Right lobe of liver (tissue), 6 donors: Measurements from ENCODE around the gene MPHOSPH9. TPM values are rescaled to one million over a fixed set of nuclear protein-coding genes. Genes with fewer than 3 reads are reported as not detected.
A peak's percentile ranks its signal among the peaks of the same experiment; 100 is the strongest.

ENCODE experiments used
- ATAC-seq, 4 donors: fragments of 200-7000 bp; cut with Tn5 transposase; one replicate each; pipeline ENCODE4 v1.9.1; 2020; ENCODE audit warnings: mild to moderate bottlenecking in 4 of 4, moderate library complexity in 4 of 4
- DNase-seq, 3 donors: peaks; one replicate each; pipeline ENCODE4 v3.0.0-alpha.2; 2020
- H3K27ac ChIP-seq, 3 donors: fragments of 200-600 bp; one replicate each; pipeline ENCODE4 v1.8.0; 2022
- H3K27me3 ChIP-seq, 2 donors: fragments of 200-600 bp; one replicate each; pipeline ENCODE4 v1.8.0; 2022
- H3K36me3 ChIP-seq, 4 donors: fragments of 200-600 bp; sonication (generic) in 1 of 4; one replicate each; pipeline versions ENCODE4 v1.5.1 to v1.8.0; 2017 to 2022; ENCODE audit warnings: control low read depth in 1 of 4
- H3K4me1 ChIP-seq, 4 donors: fragments of 200-600 bp; sonication (generic) in 1 of 4; one replicate each; pipeline versions ENCODE4 v1.5.1 to v1.8.0; 2017 to 2022; ENCODE audit warnings: control low read depth in 1 of 4
- H3K4me3 ChIP-seq, 3 donors: fragments of 200-600 bp; one replicate each; pipeline ENCODE4 v1.8.0; 2022
- H3K9me3 ChIP-seq, 4 donors: fragments of 200-600 bp; sonication (generic) in 1 of 4; one replicate each; pipeline versions ENCODE4 v1.5.1 to v1.8.0; 2017 to 2022; ENCODE audit warnings: control low read depth in 1 of 4
- CTCF ChIP-seq, 4 donors: fragments of 200-600 bp in 3 of 4; fragments of 450-650 bp in 1 of 4; IDR thresholded peaks; one replicate each; pipeline versions ENCODE4 v1.5.1 to v1.8.0; 2016 to 2022; ENCODE audit warnings: antibody characterized with exemption in 4 of 4, mild to moderate bottlenecking in 2 of 4
- POLR2A ChIP-seq: fragments of 450-650 bp; IDR thresholded peaks from one replicate; pipeline ENCODE4 v1.6.1; 2017; ENCODE audit warnings: antibody characterized with exemption, mild to moderate bottlenecking
- WGBS: methylation state at CpG from one replicate; pipeline ENCODE4 v1.1.6; 2018; ENCODE audit warnings: low coverage, low lambda C conversion rate; ENCODE audit not compliant: insufficient coverage; ENCODE audit errors: missing lambda C conversion rate; 5-methylcytosine and 5-hydroxymethylcytosine counted together
- intact Hi-C, 2 donors: fragments of 100-400 bp; cut with DNase I; formaldehyde crosslinking; loops; one replicate each; pipeline versions ENCODE4 v1.11.2 to v1.14.1; 2022
- total RNA-seq, 6 experiments: library from RNA; depleted of rRNA in 2 of 6; stranded (reverse); fragments of >200 nt in 2 of 6; fragmentation: NEBNext Ultra II Directional in 3 of 6; extraction: Animal tissue kit (Norgen Biotek cat#: 25700) in 3 of 6; gene quantifications; one replicate each; pipeline versions ENCODE4 v1.1.0 to v1.2.4, GENCODE V29; 2016 to 2023
- donor health status: DM: no; HTN: yes; CAD: no.
- donor health status: DM: no; HTN: no; CAD: no.
- donor health status: DM: no; HTN: no; CAD: no.
- donor health status: DM: no; HTN: yes; CAD: no.
- donor health status: DM: no; HTN: yes; CAD: no.

MPHOSPH9 gene
- total RNA-seq, 6 experiments from 2014 or later: 14.5 to 25.7 (median 19.1) TPM

- H3K36me3 ChIP-seq: peaks cover 0 to 28% (median 7%) of the 10 kb centered on the region in 4 donors
- no peak for TF ChIP-seq CTCF (IDR thresholded peaks at IDR 0.05)
- no peak for TF ChIP-seq POLR2A
- H3K4me3 ChIP-seq: no peak overlapping the region
- WGBS: 78% methylated on average over 6 of the region's 8 CpGs
- DNase-seq: no peak
- H3K9me3 ChIP-seq: no peaks in the 10 kb centered on the region
- no peaks in the 10 kb centered on the region for H3K27me3 ChIP-seq
- no peak overlapping the region for H3K27ac ChIP-seq
- no peaks in the 10 kb centered on the region for H3K4me1 ChIP-seq
- intact Hi-C loops: no loop called here
- no peak for ATAC-seq
Measured at GRCh38 chr12:123263196-123263817, 30.4 kb upstream of the MPHOSPH9 start.

GRCh38 chr12:123261196-123261595 lies 28.3 kb upstream of the MPHOSPH9 start:
- intact Hi-C loops: no loop called here
- 96% methylated on average over 4 of the region's 4 CpGs for WGBS
- no peaks in the 10 kb centered on the region for H3K27me3 ChIP-seq
- H3K4me1 ChIP-seq: peaks cover 0 to 3% (median 0%) of the 10 kb centered on the region in 4 donors
- peaks cover 0 to 44% (median 10%) of the 10 kb centered on the region in 4 donors for H3K36me3 ChIP-seq
- no peaks in the 10 kb centered on the region for H3K9me3 ChIP-seq
- H3K4me3 ChIP-seq: no peak overlapping the region
- ATAC-seq (no peak), DNase-seq (no peak)
- TF ChIP-seq CTCF (IDR thresholded peaks at IDR 0.05) (no peak), POLR2A (no peak)
- H3K27ac ChIP-seq: no peak overlapping the region

GRCh38 chr12:123260081-123260480 lies 27.1 kb upstream of the MPHOSPH9 start:
- Histone ChIP-seq H3K4me3 (no peak overlapping the region), H3K27me3 (no peaks in the 10 kb centered on the region), H3K27ac (no peak overlapping the region), H3K36me3 (peaks cover 0 to 53% (median 13%) of the 10 kb centered on the region in 4 donors), H3K4me1 (peaks cover 0 to 3% (median 0%) of the 10 kb centered on the region in 4 donors), H3K9me3 (no peaks in the 10 kb centered on the region)
- 51% methylated on average over 7 of the region's 9 CpGs for WGBS
- DNase-seq (no peak), ATAC-seq (no peak)
- no peak for TF ChIP-seq POLR2A
- TF ChIP-seq CTCF (IDR thresholded peaks at IDR 0.05): no peak
- intact Hi-C loops: no loop called here

- Histone ChIP-seq H3K36me3 (peaks cover 0 to 68% (median 19%) of the 10 kb centered on the region in 4 donors), H3K9me3 (no peaks in the 10 kb centered on the region), H3K4me1 (peaks cover 0 to 3% (median 0%) of the 10 kb centered on the region in 4 donors), H3K27me3 (no peaks in the 10 kb centered on the region), H3K4me3 (no peak overlapping the region), H3K27ac (no peak overlapping the region)
- ATAC-seq (peak in 1 of 4 donors; percentile 7), DNase-seq (no peak)
- TF ChIP-seq CTCF (IDR thresholded peaks at IDR 0.05) (no peak), POLR2A (no peak)
- 65% methylated on average over 4 of the region's 4 CpGs for WGBS
- intact Hi-C loops: no loop called here
Measured at GRCh38 chr12:123258593-123258992, 25.7 kb upstream of the MPHOSPH9 start.
